ENCODE measurements around the gene RPS29.

DNA sequence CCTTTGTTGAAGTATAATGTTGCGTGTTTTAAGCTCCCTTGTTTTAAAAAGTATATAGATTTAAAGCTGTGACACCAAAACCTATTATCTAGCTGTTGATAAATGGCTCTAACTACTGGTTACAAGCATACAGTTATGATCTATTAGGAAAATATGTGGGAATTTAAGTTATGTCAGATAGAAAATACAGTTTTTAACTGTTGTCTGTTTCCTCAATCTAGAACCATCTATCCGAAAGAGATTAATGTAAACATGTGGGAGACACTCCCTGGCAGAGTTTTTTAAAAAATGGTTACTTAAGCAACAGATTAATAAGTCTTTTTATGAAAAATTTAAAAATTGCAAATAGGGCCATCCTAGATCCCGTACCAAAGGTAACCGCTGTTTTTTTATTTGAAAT is 26.1 kb upstream of the RPS29 start:
- TF ChIP-seq CTCF (IDR thresholded peaks at IDR 0.05; ENCODE audit: poor library complexity, severe bottlenecking) (no peak), POLR2AphosphoS5 (IDR thresholded peaks at IDR 0.05) (no peak), TAF1 (IDR thresholded peaks at IDR 0.05; ENCODE audit: low read depth) (no peak), MXI1 (conservative IDR thresholded peaks at IDR 0.05; ENCODE audit: poor library complexity, severe bottlenecking) (no peak), EP300 (conservative IDR thresholded peaks at IDR 0.05; ENCODE audit: poor library complexity, severe bottlenecking) (no peak), SMC3 (conservative IDR thresholded peaks at IDR 0.05; ENCODE audit: poor library complexity) (no peak)
